Ovary (tissue), 9 donors: ENCODE data around the gene ZNF593OS. TPM values are rescaled to one million over a fixed set of nuclear protein-coding genes. Genes with fewer than 3 reads are reported as not detected.

Experiments
- DNase-seq, 5 donors: peaks; one replicate each; pipeline ENCODE4 v3.0.0-alpha.2; 2019 to 2020
- H3K27ac ChIP-seq, 2 donors: fragments of 200-600 bp; one replicate each; pipeline versions ENCODE4 v1.5.1 to v1.8.0; 2019 to 2022
- H3K27me3 ChIP-seq: fragments of 200-600 bp; one replicate; pipeline ENCODE4 v1.8.0; 2022
- H3K36me3 ChIP-seq: fragments of 200-600 bp; sonication (generic); one replicate; pipeline ENCODE4 v1.5.1; 2019
- H3K4me1 ChIP-seq: one replicate; pipeline ENCODE4 v1.8.1; 2013; ENCODE audit warnings: mild to moderate bottlenecking, moderate library complexity; ENCODE audit not compliant: insufficient read depth
- H3K4me3 ChIP-seq: fragments of 200-600 bp; sonication (generic); one replicate; pipeline ENCODE4 v1.5.1; 2017
- H3K9me3 ChIP-seq, 2 donors: fragments of 200-600 bp in 1 of 2; sonication (generic) in 1 of 2; one replicate each; pipeline versions ENCODE4 v1.5.1 to v1.8.1; 2013 to 2019; ENCODE audit warnings: mild to moderate bottlenecking in 1 of 2, moderate library complexity in 1 of 2
- EP300 ChIP-seq: sonication (generic); formaldehyde crosslinking; IDR thresholded peaks from one replicate; pipeline ENCODE4 v1.6.1; 2017; ENCODE audit warnings: antibody characterized with exemption
- POLR2A ChIP-seq: fragments of 450-650 bp; IDR thresholded peaks from one replicate; pipeline ENCODE4 v1.6.1; 2017; ENCODE audit warnings: antibody characterized with exemption, mild to moderate bottlenecking, moderate library complexity
- WGBS, 3 donors: extraction: QIAGEN DNeasy Blood & Tissue Kit in 1 of 3; methylation state at CpG; one replicate each; pipeline versions ENCODE4 v1.1.5 to v1.1.7; 2013 to 2017; 5-methylcytosine and 5-hydroxymethylcytosine counted together
- intact Hi-C, 4 donors: fragments of 100-400 bp; cut with DNase I; formaldehyde crosslinking; loops; one replicate each; pipeline versions ENCODE4 v1.11.0 to v1.15.1; 2022 to 2023
- polyA plus RNA-seq, 2 donors: library from polyadenylated mRNA; stranded (reverse); fragments of 200-250 nt in 1 of 2; fragments of 350-450 nt in 1 of 2; fragmentation: Illumina TruSeq in 1 of 2; extraction: RNeasy Lipid Tissue Mini Kit (QIAGEN cat#74804) in 1 of 2; gene quantifications; one replicate each; pipeline ENCODE4 v1.2.3, GENCODE V29; 2013 to 2014
- total RNA-seq, 7 donors: library from RNA; depleted of rRNA in 2 of 7; stranded (reverse); fragments of >200 nt in 2 of 7; fragmentation: NEBNext Ultra II Directional in 3 of 7; extraction: Animal tissue kit (Norgen Biotek cat#: 25700) in 3 of 7; gene quantifications; one replicate each; pipeline versions ENCODE4 v1.1.0 to v1.2.4, GENCODE V29; 2016 to 2023
- TF ChIP-seq, protein P1 (sequence below), 3 donors: fragments of 450-650 bp in 2 of 3; fragments of 200-600 bp in 1 of 3; IDR thresholded peaks; one replicate each; pipeline versions ENCODE4 v1.5.1 to v1.8.0; 2016 to 2022; ENCODE audit warnings: antibody characterized with exemption in 3 of 3, mild to moderate bottlenecking in 1 of 3
- donor health status: DM: no; HTN: no; CAD: no; lungs with moderate emphysema.
- donor health status: DM: no; HTN: no; CAD: no.
- donor health status: Bipolar disorder and iron deficiency.
- donor health status: DM: yes; HTN: yes; CAD: no.
- donor health status: DM: no; HTN: no; CAD: no.
- donor health status: DM: yes; HTN: yes; CAD: no.

The ZNF593OS gene
- total and polyA plus RNA-seq, 9 donors: 0.54 TPM; not detected in 8

DNA sequence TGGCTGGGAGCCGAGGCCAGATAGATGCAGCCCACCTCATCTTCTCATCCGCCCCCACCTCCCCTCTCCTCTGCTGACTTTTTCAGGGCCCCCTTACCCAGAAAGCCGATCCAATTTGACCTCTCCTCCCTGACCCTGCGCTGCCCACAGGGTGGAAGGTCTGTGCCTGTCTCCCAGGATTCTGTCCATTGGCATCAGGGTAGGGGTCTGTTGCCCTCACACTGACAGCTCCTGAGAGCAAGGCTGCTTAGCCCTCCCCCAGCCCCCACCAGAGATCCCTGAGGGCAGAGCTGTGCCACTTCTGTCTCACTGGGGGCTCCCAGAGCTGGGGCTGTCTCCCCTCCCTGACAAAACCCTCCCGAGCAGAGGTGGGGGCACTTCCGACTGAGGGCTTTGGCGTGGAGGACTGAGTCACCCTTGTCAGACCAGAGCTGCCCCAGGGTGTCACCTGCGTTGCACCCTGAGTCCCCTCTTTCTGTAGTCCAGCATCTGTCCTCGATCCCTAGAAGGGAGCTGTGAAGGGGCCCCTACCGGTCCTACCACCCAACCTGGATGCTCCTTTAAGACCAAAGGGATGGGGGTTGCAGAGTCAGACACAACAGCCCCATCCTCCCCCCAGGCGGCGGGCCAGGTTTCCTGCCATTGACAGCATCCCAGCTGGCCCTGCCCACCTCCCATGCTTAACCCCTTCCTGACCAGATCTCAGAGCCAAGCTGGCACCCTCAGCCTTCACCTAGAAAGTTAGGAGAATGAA lies 15.2 kb downstream of the ZNF593OS start:
- H3K36me3 ChIP-seq: no peaks in the 10 kb centered on the region
- no peak overlapping the region for H3K4me3 ChIP-seq
- peaks cover 3% of the 10 kb centered on the region for H3K4me1 ChIP-seq
- no peak overlapping the region for H3K27ac ChIP-seq
- TF ChIP-seq EP300 (no peak), POLR2A (no peak)
- TF ChIP-seq, protein P1, sequence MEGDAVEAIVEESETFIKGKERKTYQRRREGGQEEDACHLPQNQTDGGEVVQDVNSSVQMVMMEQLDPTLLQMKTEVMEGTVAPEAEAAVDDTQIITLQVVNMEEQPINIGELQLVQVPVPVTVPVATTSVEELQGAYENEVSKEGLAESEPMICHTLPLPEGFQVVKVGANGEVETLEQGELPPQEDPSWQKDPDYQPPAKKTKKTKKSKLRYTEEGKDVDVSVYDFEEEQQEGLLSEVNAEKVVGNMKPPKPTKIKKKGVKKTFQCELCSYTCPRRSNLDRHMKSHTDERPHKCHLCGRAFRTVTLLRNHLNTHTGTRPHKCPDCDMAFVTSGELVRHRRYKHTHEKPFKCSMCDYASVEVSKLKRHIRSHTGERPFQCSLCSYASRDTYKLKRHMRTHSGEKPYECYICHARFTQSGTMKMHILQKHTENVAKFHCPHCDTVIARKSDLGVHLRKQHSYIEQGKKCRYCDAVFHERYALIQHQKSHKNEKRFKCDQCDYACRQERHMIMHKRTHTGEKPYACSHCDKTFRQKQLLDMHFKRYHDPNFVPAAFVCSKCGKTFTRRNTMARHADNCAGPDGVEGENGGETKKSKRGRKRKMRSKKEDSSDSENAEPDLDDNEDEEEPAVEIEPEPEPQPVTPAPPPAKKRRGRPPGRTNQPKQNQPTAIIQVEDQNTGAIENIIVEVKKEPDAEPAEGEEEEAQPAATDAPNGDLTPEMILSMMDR (IDR thresholded peaks at IDR 0.05): no peak
- intact Hi-C loops: loop anchor here in 2 of 4 donors (5.0 to 10.0 kb wide), 2 partner anchors 54 to 122 kb away; no protein-coding TSS in a partner anchor
- DNase-seq: no peak
- H3K9me3 ChIP-seq: no peaks in the 10 kb centered on the region
- no peaks in the 10 kb centered on the region for H3K27me3 ChIP-seq
- WGBS, 3 donors: 22 to 25% (median 24%) methylated on average over 12 of the region's 12 CpGs

DNA sequence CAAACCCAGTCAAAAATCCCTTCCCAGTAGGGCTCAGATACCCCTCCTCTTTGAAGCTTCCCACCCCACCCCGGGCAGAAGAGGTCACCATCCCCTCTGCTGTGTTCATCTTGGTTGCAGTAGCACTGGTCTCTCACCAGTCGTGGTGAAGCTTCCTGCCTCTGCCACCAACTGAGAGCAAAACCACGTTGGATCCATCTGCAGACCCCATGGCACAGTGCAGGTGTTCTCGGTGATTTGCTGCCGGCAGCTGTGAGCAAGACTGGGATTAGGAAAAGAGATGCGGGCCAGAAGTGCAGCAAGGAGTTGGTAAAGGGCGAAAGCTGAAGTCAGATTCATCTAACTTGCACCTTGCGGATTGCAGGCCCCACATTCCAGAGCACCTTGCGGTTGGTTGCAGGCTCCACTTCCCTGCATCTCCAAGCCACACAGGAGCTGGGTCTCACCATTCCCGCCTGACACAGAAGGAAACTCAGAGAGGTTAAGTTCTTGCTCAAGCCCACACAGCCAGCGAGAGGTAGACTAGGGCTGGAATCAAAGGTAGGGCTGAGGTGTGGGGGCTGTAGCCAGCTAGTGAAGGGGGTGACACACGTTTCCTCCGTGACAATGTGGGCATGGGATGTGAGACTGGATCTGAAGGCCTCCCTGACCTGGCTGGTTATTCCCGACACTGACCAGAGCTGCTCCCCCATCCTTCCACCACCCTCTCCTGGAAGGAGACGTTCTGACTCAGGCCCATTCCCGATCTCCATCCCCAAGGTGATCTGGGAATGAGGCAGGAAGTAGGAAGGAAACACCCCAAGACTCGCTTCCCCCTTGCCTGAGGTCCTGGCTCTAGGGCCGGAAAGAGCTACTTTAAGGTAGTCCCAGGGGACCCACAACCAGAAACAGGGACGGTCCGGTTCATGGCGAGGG lies 16.0 kb downstream of the ZNF593OS start:
- Histone ChIP-seq H3K4me3 (no peak overlapping the region), H3K27me3 (no peaks in the 10 kb centered on the region), H3K36me3 (no peaks in the 10 kb centered on the region), H3K4me1 (no peaks in the 10 kb centered on the region), H3K9me3 (no peaks in the 10 kb centered on the region), H3K27ac (no peak overlapping the region)
- 46 to 62% (median 49%) methylated on average over 21 of the region's 21 CpGs for WGBS, 3 donors
- TF ChIP-seq, protein P1 (IDR thresholded peaks at IDR 0.05): no peak
- intact Hi-C loops: loop anchor here in 2 of 4 donors (5.0 to 10.0 kb wide), 2 partner anchors 53 to 121 kb away; no protein-coding TSS in a partner anchor
- no peak for DNase-seq

DNA sequence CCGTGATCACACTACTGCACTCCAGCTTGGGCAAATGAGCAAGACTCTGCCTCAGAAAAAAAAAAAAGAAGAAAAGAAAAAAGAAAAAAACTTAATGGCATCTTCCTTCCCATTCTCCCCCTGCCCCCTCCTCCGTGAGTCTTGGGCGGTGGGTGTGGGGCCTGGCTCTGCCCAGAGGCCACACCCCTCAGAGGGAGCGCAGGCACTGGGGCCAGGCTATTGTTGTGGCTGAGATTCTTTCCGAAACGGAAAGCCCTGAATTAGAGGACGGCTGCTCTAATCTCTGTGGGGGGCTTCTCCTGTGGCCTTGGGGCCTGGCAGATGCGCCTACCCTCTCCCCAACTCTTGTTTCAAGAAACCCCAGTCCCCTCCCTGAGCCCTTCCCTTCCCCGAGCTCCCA lies 16.9 kb downstream of the ZNF593OS start:
- no peak for DNase-seq
- H3K4me1 ChIP-seq: no peaks in the 10 kb centered on the region
- intact Hi-C loops: loop anchor here in 2 of 4 donors (5.0 to 10.0 kb wide), 2 partner anchors 52 to 120 kb away; no protein-coding TSS in a partner anchor
- H3K36me3 ChIP-seq: no peaks in the 10 kb centered on the region
- no peak overlapping the region for H3K4me3 ChIP-seq
- no peak for TF ChIP-seq POLR2A
- no peak for TF ChIP-seq EP300
- TF ChIP-seq, protein P1 (IDR thresholded peaks at IDR 0.05): no peak
- H3K27ac ChIP-seq: no peak overlapping the region
- 24 to 36% (median 33%) methylated on average over 9 of the region's 9 CpGs for whole genome bisulfite sequencing, 3 donors
- no peaks in the 10 kb centered on the region for H3K9me3 ChIP-seq
- no peaks in the 10 kb centered on the region for H3K27me3 ChIP-seq

DNA sequence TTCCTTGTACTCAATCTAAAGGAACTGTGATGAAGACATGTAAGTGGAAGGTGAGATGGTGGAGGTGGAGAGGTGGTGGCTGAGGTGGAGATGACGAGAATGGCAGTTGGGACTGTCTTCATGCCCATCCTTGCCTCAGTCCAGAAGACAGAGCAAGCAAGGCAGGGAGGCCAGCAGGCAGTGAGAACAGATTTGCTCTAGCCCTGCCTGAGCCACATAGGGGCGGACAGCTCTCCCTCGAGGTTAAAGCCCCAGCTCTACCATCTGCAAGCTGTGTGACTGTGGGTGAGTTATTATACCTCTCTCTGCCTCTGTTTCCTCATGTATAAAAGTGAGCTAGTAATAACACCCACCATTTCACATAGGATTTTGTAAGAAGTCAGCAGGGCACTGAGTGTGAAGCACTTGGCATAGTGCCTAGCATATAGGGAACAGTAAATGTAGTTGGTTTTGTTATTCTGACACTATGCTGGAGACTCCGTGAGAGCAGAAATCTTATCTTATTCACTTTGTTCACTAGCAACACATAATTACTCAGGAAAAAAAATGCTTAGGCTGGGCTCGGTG lies 17.6 kb downstream of the ZNF593OS start:
- 43 to 52% (median 45%) methylated on average over 5 of the region's 5 CpGs for WGBS, 3 donors
- Histone ChIP-seq H3K9me3 (no peaks in the 10 kb centered on the region), H3K36me3 (no peaks in the 10 kb centered on the region), H3K27me3 (no peaks in the 10 kb centered on the region), H3K4me1 (no peaks in the 10 kb centered on the region), H3K27ac (no peak overlapping the region), H3K4me3 (no peak overlapping the region)
- no peak for TF ChIP-seq EP300
- intact Hi-C loops: loop anchor here in 1 of 4 donors (10.0 kb wide), 1 partner anchor 119 kb away; no protein-coding TSS in a partner anchor
- DNase-seq: no peak
